ENCODE measurements around the gene BMP6.

DNA sequence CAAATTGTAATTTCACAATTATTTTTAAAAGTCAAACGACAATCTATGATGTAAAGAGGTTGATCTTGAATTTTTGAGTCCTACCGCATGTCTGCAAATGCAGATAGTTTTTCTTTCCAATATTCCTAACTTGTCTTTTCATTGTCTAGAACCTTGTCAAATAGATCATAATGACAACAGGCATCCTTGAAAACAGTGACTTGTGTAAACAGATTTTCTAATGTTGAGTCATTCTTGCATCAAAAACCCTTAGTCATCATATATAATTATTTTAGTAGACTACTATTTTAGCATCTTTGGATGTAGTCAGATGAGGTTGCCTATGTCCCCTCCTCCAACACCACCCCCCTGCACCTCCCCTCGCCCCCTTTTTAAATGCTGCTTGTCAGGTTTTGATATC, 43.8 kb downstream of the BMP6 start:
- TF ChIP-seq, protein P1, sequence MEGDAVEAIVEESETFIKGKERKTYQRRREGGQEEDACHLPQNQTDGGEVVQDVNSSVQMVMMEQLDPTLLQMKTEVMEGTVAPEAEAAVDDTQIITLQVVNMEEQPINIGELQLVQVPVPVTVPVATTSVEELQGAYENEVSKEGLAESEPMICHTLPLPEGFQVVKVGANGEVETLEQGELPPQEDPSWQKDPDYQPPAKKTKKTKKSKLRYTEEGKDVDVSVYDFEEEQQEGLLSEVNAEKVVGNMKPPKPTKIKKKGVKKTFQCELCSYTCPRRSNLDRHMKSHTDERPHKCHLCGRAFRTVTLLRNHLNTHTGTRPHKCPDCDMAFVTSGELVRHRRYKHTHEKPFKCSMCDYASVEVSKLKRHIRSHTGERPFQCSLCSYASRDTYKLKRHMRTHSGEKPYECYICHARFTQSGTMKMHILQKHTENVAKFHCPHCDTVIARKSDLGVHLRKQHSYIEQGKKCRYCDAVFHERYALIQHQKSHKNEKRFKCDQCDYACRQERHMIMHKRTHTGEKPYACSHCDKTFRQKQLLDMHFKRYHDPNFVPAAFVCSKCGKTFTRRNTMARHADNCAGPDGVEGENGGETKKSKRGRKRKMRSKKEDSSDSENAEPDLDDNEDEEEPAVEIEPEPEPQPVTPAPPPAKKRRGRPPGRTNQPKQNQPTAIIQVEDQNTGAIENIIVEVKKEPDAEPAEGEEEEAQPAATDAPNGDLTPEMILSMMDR (IDR thresholded peaks at IDR 0.05; ENCODE audit: low read length): no peak
- TF ChIP-seq EZH2 (optimal IDR thresholded peaks at IDR 0.05; ENCODE audit: low read depth, low read length) (no peak), EZH2phosphoT487 (IDR thresholded peaks at IDR 0.05; ENCODE audit: low read length) (no peak)

Data from MM.1S (cell line).